Prostate gland (tissue), 2 donors: ENCODE results near the gene NPEPPS.
"Not testable (repeated sequence)": the region's sequence is repeated elsewhere in the genome, so short reads cannot be mapped to it uniquely, and the experiment has no call there.

Experiments used
- CTCF ChIP-seq, 4 experiments: fragments of 200-600 bp in 2 of 4; fragments of 450-650 bp in 2 of 4; sonication (generic) in 2 of 4; IDR thresholded peaks; 1 replicate in 3 of 4; 2 replicates in 1 of 4; pipeline ENCODE4 v1.5.1; 2016 to 2019; ENCODE audit warnings: antibody characterized with exemption in 4 of 4, mild to moderate bottlenecking in 2 of 4, moderate library complexity in 2 of 4
- POLR2A ChIP-seq: fragments of 450-650 bp; IDR thresholded peaks from one replicate; pipeline ENCODE4 v1.6.1; 2016; ENCODE audit warnings: antibody characterized with exemption, mild to moderate bottlenecking

GRCh38 chr17:47502776-47503455 is 28.0 kb upstream of the NPEPPS start:
- TF ChIP-seq CTCF (IDR thresholded peaks at IDR 0.05); POLR2A: not testable (repeated sequence)
